GF-D8 (cell line): ENCODE measurements around the gene ZCCHC13.
"Not testable (repeated sequence)": the region's sequence is repeated elsewhere in the genome, so short reads cannot be mapped to it uniquely, and the experiment has no call there.

Source experiments
- DNase-seq: peaks from one replicate; lab custom pipeline; 2025; lab: John Stamatoyannopoulos, UW

Gene ZCCHC13

GRCh38 chrX:74304016-74304415 lies at the start of gene ZCCHC13:
Gene ZCCHC13 (plus strand): TSS chrX:74304180. CDS start chrX:74304267, 87 bp downstream.
- DNase-seq, result no peak

GRCh38 chrX:74258111-74258510 lies 45.9 kb upstream of the ZCCHC13 start:
- not testable (repeated sequence) for DNase-seq

GRCh38 chrX:74259885-74260491 lies 44.0 kb upstream of the ZCCHC13 start:
- DNase-seq, result no peak

- DNase-seq, result no peak
Observed at GRCh38 chrX:74262452-74263209, 41.3 kb upstream of the ZCCHC13 start.

- DNase-seq, result no peak
Observed at GRCh38 chrX:74270393-74270792, 33.6 kb upstream of the ZCCHC13 start.

GRCh38 chrX:74272230-74272629 lies 31.8 kb upstream of the ZCCHC13 start:
- no peak for DNase-seq

GRCh38 chrX:74274516-74274915 lies 29.5 kb upstream of the ZCCHC13 start:
- no peak for DNase-seq

- no peak for DNase-seq
Observed at GRCh38 chrX:74277320-74277719, 26.7 kb upstream of the ZCCHC13 start.

GRCh38 chrX:74277846-74278245 lies 26.1 kb upstream of the ZCCHC13 start:
- DNase-seq, result no peak

- no peak for DNase-seq
Observed at GRCh38 chrX:74280759-74281158, 23.2 kb upstream of the ZCCHC13 start.

GRCh38 chrX:74284391-74284952 lies 19.5 kb upstream of the ZCCHC13 start:
- no peak for DNase-seq

GRCh38 chrX:74286950-74287740 lies 16.8 kb upstream of the ZCCHC13 start:
- no peak for DNase-seq

GRCh38 chrX:74291577-74291963 lies 12.4 kb upstream of the ZCCHC13 start:
- DNase-seq, result no peak

GRCh38 chrX:74291964-74292807 lies 11.8 kb upstream of the ZCCHC13 start:
- DNase-seq, result peak; percentile 69

- no peak for DNase-seq
Observed at GRCh38 chrX:74292808-74293123, 11.2 kb upstream of the ZCCHC13 start.

GRCh38 chrX:74293343-74293946 lies 10.5 kb upstream of the ZCCHC13 start:
- DNase-seq, result no peak

- DNase-seq, result no peak
Observed at GRCh38 chrX:74295101-74295500, 8.9 kb upstream of the ZCCHC13 start.

- no peak for DNase-seq
Observed at GRCh38 chrX:74297766-74298165, 6.2 kb upstream of the ZCCHC13 start.

GRCh38 chrX:74300869-74301268 lies 3.1 kb upstream of the ZCCHC13 start:
- no peak for DNase-seq

GRCh38 chrX:74318672-74319071 lies 14.7 kb downstream of the ZCCHC13 start:
- no peak for DNase-seq

- not testable (repeated sequence) for DNase-seq
Observed at GRCh38 chrX:74319321-74319720, 15.3 kb downstream of the ZCCHC13 start.
